Testis (tissue), 2 donors: ENCODE data around the gene CRYBA4.

Source experiments
- POLR2A ChIP-seq: fragments of 450-650 bp; IDR thresholded peaks from one replicate; pipeline ENCODE4 v1.6.1; 2017; ENCODE audit warnings: antibody characterized with exemption, mild to moderate bottlenecking, moderate library complexity
- TF ChIP-seq, protein P1 (sequence below), 3 experiments: fragments of 450-650 bp in 2 of 3; fragments of 200-600 bp in 1 of 3; sonication (generic) in 1 of 3; IDR thresholded peaks; one replicate each; pipeline ENCODE4 v1.5.1; 2016 to 2019; ENCODE audit warnings: antibody characterized with exemption in 3 of 3, mild to moderate bottlenecking in 2 of 3, moderate library complexity in 1 of 3

- no peak for TF ChIP-seq POLR2A
- TF ChIP-seq, protein P1, sequence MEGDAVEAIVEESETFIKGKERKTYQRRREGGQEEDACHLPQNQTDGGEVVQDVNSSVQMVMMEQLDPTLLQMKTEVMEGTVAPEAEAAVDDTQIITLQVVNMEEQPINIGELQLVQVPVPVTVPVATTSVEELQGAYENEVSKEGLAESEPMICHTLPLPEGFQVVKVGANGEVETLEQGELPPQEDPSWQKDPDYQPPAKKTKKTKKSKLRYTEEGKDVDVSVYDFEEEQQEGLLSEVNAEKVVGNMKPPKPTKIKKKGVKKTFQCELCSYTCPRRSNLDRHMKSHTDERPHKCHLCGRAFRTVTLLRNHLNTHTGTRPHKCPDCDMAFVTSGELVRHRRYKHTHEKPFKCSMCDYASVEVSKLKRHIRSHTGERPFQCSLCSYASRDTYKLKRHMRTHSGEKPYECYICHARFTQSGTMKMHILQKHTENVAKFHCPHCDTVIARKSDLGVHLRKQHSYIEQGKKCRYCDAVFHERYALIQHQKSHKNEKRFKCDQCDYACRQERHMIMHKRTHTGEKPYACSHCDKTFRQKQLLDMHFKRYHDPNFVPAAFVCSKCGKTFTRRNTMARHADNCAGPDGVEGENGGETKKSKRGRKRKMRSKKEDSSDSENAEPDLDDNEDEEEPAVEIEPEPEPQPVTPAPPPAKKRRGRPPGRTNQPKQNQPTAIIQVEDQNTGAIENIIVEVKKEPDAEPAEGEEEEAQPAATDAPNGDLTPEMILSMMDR (IDR thresholded peaks at IDR 0.05) = no peak
These were observed 38.6 kb downstream of the CRYBA4 start for GRCh38 chr22:26660356-26660755.
